ENCODE results near the gene SWI5. TPM values are rescaled to one million over a fixed set of nuclear protein-coding genes. Genes with fewer than 3 reads are reported as not detected.

Gene SWI5
- total and polyA plus RNA-seq, 9 of the 15 experiments (the other 6 are each of a cell fraction or from before 2014, with no cell fraction given), result 62.8 to 133 (median 95.9) TPM

DNA sequence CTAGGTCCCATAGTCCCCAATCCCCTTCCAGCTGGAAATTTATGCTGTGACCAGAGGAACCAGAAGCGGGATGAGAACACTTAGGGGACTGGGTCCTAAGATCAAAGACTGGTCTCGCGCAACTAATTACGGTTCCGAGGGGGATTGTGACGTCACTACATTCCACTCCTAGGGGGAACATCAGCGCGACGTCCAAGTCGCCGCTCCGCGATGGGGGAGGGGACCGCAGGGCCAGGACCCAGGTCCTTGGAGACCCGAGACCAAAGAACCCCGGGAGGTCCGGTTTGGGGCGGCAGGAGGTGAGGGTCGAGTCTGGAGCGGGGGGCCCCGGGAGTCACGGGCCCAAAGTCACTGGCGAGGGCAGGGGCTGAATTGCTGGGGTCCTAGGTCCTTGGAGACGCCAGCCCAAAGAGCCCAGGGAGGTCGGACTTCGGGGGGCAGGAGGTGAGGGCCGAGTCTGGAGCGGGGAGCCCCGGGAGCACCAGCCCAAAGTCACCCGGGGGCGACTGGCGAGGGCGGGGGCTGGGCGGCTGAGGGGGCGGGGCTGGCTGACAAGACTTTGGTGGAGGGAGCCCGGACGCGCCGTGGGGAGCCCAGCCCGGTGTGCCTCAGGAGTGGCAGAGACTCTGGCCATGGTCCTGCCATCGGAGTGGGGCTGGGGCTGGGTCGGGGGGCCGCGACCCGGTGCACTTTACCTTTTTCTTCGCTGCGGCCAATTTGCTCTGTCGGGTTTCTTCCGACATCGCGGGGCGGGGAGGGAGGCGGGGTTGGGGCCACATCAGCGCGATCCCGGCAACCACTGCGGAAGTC lies 673 bp upstream of the SWI5 start, which contains the start of gene GOLGA2 (continued):
- TF ChIP-seq, protein P1, sequence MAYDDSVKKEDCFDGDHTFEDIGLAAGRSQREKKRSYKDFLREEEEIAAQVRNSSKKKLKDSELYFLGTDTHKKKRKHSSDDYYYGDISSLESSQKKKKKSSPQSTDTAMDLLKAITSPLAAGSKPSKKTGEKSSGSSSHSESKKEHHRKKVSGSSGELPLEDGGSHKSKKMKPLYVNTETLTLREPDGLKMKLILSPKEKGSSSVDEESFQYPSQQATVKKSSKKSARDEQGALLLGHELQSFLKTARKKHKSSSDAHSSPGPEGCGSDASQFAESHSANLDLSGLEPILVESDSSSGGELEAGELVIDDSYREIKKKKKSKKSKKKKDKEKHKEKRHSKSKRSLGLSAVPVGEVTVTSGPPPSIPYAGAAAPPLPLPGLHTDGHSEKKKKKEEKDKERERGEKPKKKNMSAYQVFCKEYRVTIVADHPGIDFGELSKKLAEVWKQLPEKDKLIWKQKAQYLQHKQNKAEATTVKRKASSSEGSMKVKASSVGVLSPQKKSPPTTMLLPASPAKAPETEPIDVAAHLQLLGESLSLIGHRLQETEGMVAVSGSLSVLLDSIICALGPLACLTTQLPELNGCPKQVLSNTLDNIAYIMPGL (CRISPR knock-in tag; IDR thresholded peaks at IDR 0.05), result peak; percentile 78; the same call in 1 of the 2 replicates
- TF ChIP-seq, protein P2, sequence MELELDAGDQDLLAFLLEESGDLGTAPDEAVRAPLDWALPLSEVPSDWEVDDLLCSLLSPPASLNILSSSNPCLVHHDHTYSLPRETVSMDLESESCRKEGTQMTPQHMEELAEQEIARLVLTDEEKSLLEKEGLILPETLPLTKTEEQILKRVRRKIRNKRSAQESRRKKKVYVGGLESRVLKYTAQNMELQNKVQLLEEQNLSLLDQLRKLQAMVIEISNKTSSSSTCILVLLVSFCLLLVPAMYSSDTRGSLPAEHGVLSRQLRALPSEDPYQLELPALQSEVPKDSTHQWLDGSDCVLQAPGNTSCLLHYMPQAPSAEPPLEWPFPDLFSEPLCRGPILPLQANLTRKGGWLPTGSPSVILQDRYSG (tag; conservative IDR thresholded peaks at IDR 0.05; ENCODE audit: low read depth), result no peak
- no peak for TF ChIP-seq CBX5 (IDR thresholded peaks at IDR 0.05; ENCODE audit: borderline replicate concordance, low read depth)
- TF ChIP-seq, protein P3, sequence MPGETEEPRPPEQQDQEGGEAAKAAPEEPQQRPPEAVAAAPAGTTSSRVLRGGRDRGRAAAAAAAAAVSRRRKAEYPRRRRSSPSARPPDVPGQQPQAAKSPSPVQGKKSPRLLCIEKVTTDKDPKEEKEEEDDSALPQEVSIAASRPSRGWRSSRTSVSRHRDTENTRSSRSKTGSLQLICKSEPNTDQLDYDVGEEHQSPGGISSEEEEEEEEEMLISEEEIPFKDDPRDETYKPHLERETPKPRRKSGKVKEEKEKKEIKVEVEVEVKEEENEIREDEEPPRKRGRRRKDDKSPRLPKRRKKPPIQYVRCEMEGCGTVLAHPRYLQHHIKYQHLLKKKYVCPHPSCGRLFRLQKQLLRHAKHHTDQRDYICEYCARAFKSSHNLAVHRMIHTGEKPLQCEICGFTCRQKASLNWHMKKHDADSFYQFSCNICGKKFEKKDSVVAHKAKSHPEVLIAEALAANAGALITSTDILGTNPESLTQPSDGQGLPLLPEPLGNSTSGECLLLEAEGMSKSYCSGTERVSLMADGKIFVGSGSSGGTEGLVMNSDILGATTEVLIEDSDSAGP (CRISPR knock-in tag; IDR thresholded peaks at IDR 0.05), result no peak
- TF ChIP-seq, protein P4, sequence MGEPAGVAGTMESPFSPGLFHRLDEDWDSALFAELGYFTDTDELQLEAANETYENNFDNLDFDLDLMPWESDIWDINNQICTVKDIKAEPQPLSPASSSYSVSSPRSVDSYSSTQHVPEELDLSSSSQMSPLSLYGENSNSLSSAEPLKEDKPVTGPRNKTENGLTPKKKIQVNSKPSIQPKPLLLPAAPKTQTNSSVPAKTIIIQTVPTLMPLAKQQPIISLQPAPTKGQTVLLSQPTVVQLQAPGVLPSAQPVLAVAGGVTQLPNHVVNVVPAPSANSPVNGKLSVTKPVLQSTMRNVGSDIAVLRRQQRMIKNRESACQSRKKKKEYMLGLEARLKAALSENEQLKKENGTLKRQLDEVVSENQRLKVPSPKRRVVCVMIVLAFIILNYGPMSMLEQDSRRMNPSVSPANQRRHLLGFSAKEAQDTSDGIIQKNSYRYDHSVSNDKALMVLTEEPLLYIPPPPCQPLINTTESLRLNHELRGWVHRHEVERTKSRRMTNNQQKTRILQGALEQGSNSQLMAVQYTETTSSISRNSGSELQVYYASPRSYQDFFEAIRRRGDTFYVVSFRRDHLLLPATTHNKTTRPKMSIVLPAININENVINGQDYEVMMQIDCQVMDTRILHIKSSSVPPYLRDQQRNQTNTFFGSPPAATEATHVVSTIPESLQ (CRISPR knock-in tag; IDR thresholded peaks at IDR 0.05), result no peak
- TF ChIP-seq, protein P5, sequence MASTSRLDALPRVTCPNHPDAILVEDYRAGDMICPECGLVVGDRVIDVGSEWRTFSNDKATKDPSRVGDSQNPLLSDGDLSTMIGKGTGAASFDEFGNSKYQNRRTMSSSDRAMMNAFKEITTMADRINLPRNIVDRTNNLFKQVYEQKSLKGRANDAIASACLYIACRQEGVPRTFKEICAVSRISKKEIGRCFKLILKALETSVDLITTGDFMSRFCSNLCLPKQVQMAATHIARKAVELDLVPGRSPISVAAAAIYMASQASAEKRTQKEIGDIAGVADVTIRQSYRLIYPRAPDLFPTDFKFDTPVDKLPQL (IDR thresholded peaks at IDR 0.05; ENCODE audit: extremely low read depth, insufficient read length), result no peak
- TF ChIP-seq, protein P6, sequence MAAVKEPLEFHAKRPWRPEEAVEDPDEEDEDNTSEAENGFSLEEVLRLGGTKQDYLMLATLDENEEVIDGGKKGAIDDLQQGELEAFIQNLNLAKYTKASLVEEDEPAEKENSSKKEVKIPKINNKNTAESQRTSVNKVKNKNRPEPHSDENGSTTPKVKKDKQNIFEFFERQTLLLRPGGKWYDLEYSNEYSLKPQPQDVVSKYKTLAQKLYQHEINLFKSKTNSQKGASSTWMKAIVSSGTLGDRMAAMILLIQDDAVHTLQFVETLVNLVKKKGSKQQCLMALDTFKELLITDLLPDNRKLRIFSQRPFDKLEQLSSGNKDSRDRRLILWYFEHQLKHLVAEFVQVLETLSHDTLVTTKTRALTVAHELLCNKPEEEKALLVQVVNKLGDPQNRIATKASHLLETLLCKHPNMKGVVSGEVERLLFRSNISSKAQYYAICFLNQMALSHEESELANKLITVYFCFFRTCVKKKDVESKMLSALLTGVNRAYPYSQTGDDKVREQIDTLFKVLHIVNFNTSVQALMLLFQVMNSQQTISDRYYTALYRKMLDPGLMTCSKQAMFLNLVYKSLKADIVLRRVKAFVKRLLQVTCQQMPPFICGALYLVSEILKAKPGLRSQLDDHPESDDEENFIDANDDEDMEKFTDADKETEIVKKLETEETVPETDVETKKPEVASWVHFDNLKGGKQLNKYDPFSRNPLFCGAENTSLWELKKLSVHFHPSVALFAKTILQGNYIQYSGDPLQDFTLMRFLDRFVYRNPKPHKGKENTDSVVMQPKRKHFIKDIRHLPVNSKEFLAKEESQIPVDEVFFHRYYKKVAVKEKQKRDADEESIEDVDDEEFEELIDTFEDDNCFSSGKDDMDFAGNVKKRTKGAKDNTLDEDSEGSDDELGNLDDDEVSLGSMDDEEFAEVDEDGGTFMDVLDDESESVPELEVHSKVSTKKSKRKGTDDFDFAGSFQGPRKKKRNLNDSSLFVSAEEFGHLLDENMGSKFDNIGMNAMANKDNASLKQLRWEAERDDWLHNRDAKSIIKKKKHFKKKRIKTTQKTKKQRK (IDR thresholded peaks at IDR 0.05; ENCODE audit: borderline replicate concordance, low read depth, low read length), result no peak
